IMR-90 (cell line): ENCODE data around the gene NTM. TPM values are rescaled to one million over a fixed set of nuclear protein-coding genes. Genes with fewer than 3 reads are reported as not detected.

ENCODE experiments used
- ATAC-seq: fragments of 200-7000 bp; cut with Tn5 transposase; 2 replicates; pipeline ENCODE4 v1.9.1; 2020; ENCODE audit warnings: low read depth, mild to moderate bottlenecking, moderate library complexity
- BruUV-seq: library from RNA; stranded (reverse); fragments of 400-500 nt; replicated peaks from 2 replicates; lab custom pipeline; 2021; lab: Mats Ljungman, UMichigan
- CTCF ChIA-PET: fragments of 300-600 bp; formaldehyde crosslinking; extraction: SDS; loops from one replicate; lab custom pipeline; 2021; ENCODE audit warnings: antibody characterized with exemption; lab: Yijun Ruan, JAX
- POLR2A ChIA-PET: fragments of 300-600 bp; sonication (Branson Sonifier 250); formaldehyde crosslinking; loops from one replicate; lab custom pipeline; 2022; ENCODE audit warnings: antibody characterized with exemption; ENCODE audit not compliant: unreplicated experiment; lab: Charles Lee
- DNase-seq: peaks from one replicate; pipeline ENCODE4 v3.0.0; 2013
- H2AFZ ChIP-seq: replicated peaks from 2 replicates; pipeline ENCODE3; 2013; ENCODE audit warnings: low read length, mild to moderate bottlenecking; ENCODE audit not compliant: poor library complexity
- H2AK5ac ChIP-seq: 2 replicates; pipeline ENCODE4 v1.6.1; 2013; ENCODE audit warnings: low read depth, low read length, inconsistent platforms
- H2AK9ac ChIP-seq: replicated peaks from 2 replicates; pipeline ENCODE3; 2013; ENCODE audit warnings: mild to moderate bottlenecking, low read depth, low read length, moderate library complexity; ENCODE audit not compliant: poor library complexity
- H2BK120ac ChIP-seq: 2 replicates; pipeline ENCODE4 v1.6.1; 2013; ENCODE audit warnings: low read depth, low read length, inconsistent platforms
- H2BK15ac ChIP-seq: 3 replicates; pipeline ENCODE4 v1.6.1; 2013; ENCODE audit warnings: low read depth, low read length, inconsistent platforms
- H2BK20ac ChIP-seq: 2 replicates; pipeline ENCODE4 v1.6.1; 2013; ENCODE audit warnings: low read depth, mild to moderate bottlenecking, inconsistent platforms, low read length, moderate library complexity
- H2BK5ac ChIP-seq: 2 replicates; pipeline ENCODE4 v1.6.1; 2013; ENCODE audit warnings: mild to moderate bottlenecking, low read depth, low read length, inconsistent platforms; ENCODE audit not compliant: poor library complexity, severe bottlenecking
- H3K14ac ChIP-seq: replicated peaks from 2 replicates; pipeline ENCODE4 v1.6.1; 2013; ENCODE audit warnings: low read depth, low read length, inconsistent platforms
- H3K18ac ChIP-seq: 2 replicates; pipeline ENCODE4 v1.6.1; 2013; ENCODE audit warnings: low read depth, low read length, control low read depth
- H3K23ac ChIP-seq: 2 replicates; pipeline ENCODE4 v1.6.1; 2013; ENCODE audit warnings: low read depth, low read length, inconsistent platforms
- H3K27ac ChIP-seq: 2 replicates; pipeline ENCODE4 v1.5.1; 2013; ENCODE audit warnings: mild to moderate bottlenecking, control low read depth, low read length; ENCODE audit not compliant: insufficient read depth
- H3K27me3 ChIP-seq: 2 replicates; pipeline ENCODE4 v1.6.1; 2013; ENCODE audit warnings: low read length; ENCODE audit not compliant: control insufficient read depth, insufficient read depth
- H3K36me3 ChIP-seq: 2 replicates; pipeline ENCODE4 v1.6.1; 2013; ENCODE audit warnings: low read length, mixed read lengths; ENCODE audit not compliant: control insufficient read depth, insufficient read depth
- H3K4ac ChIP-seq: 2 replicates; pipeline ENCODE4 v1.6.1; 2013; ENCODE audit warnings: low read depth, low read length, inconsistent platforms
- H3K4me1 ChIP-seq: 2 replicates; pipeline ENCODE4 v1.6.1; 2013; ENCODE audit warnings: low read length, mixed read lengths; ENCODE audit not compliant: control insufficient read depth, insufficient read depth
- H3K4me2 ChIP-seq: 2 replicates; pipeline ENCODE4 v1.6.1; 2013; ENCODE audit warnings: low read depth, mild to moderate bottlenecking, control low read depth, low read length, moderate library complexity
- H3K4me3 ChIP-seq: 2 replicates; pipeline ENCODE4 v1.5.1; 2013; ENCODE audit warnings: low read depth, mild to moderate bottlenecking, control low read depth, low read length, moderate library complexity; ENCODE audit not compliant: insufficient read depth
- H3K56ac ChIP-seq: 2 replicates; pipeline ENCODE4 v1.6.1; 2013; ENCODE audit warnings: low read length, inconsistent platforms; ENCODE audit not compliant: insufficient read depth; ENCODE audit errors: extremely low read depth
- H3K79me1 ChIP-seq, 2 experiments: 2 replicates each; pipeline ENCODE4 v1.6.1; 2013; ENCODE audit warnings: low read length in 2 of 2, inconsistent platforms in 1 of 2, low read depth in 1 of 2
- H3K9ac ChIP-seq: 2 replicates; pipeline ENCODE4 v1.6.1; 2013; ENCODE audit warnings: low read depth, low read length, control low read depth
- H3K9me1 ChIP-seq: 2 replicates; pipeline ENCODE4 v1.6.1; 2013; ENCODE audit warnings: low read length, inconsistent platforms; ENCODE audit not compliant: insufficient read depth
- H3K9me3 ChIP-seq: 2 replicates; pipeline ENCODE4 v1.6.1; 2013; ENCODE audit warnings: low read length; ENCODE audit not compliant: control insufficient read depth, insufficient read depth
- H4K20me1 ChIP-seq: 2 replicates; pipeline ENCODE4 v1.6.1; 2013; ENCODE audit warnings: low read length, inconsistent platforms; ENCODE audit not compliant: insufficient read depth
- H4K5ac ChIP-seq: 2 replicates; pipeline ENCODE4 v1.6.1; 2013; ENCODE audit warnings: mild to moderate bottlenecking, low read depth, low read length, control low read depth
- H4K8ac ChIP-seq, 2 experiments: 2 replicates each; pipeline ENCODE4 v1.6.1; 2013; ENCODE audit warnings: low read depth in 2 of 2, low read length in 2 of 2, control low read depth in 1 of 2, inconsistent platforms in 1 of 2
- H4K91ac ChIP-seq: 2 replicates; pipeline ENCODE4 v1.6.1; 2013; ENCODE audit warnings: low read depth, low read length, inconsistent platforms; ENCODE audit not compliant: insufficient read depth
- FOS ChIP-seq: fragments of 150-350 bp; IDR thresholded peaks from 2 replicates; pipeline ENCODE4 v1.6.1; 2016; ENCODE audit warnings: low read depth, low read length
- WGBS, 2 experiments: methylation state at CpG; one replicate each; pipeline versions ENCODE4 v1.1.5 to v1.1.7; 2013; ENCODE audit warnings: missing lambda C conversion rate in 2 of 2; ENCODE audit not compliant: insufficient read length in 1 of 2; ENCODE audit errors: extremely low coverage in 2 of 2; 5-methylcytosine and 5-hydroxymethylcytosine counted together
- dilution Hi-C: fragments of 300-500 bp; cut with HindIII; formaldehyde crosslinking; loops from one replicate; pipeline ENCODE4 v1.14.3; 2018; ENCODE audit warnings: low sequenced_read_pairs; ENCODE audit not compliant: unreplicated experiment
- in situ Hi-C: fragments of 300-500 bp; cut with MboI; formaldehyde crosslinking; loops from 3 replicates; pipeline ENCODE4 v1.14.3; 2019; ENCODE audit warnings: low sequenced_read_pairs, inconsistent platforms, mixed read lengths
- intact Hi-C: fragments of 100-400 bp; cut with micrococcal nuclease; formaldehyde crosslinking; loops from 2 replicates; pipeline ENCODE4 v1.10.0; 2022
- polyA plus RNA-seq, 3 experiments: library from polyadenylated mRNA; depleted of rRNA; stranded (reverse); fragments of >200 nt; gene quantifications; 2 replicates each; pipeline ENCODE4 v1.2.3, GENCODE V29; 2012; ENCODE audit warnings: low replicate concordance in 1 of 3
- total RNA-seq: library from RNA; depleted of rRNA; stranded (reverse); fragments of >200 nt; gene quantifications from 2 replicates; pipeline ENCODE4 v1.2.3, GENCODE V29; 2012
- TF ChIP-seq, protein P1 (sequence below): conservative IDR thresholded peaks from 2 replicates; pipeline ENCODE4 v1.5.1; 2012; ENCODE audit warnings: mild to moderate bottlenecking, low read depth, low read length, improper control_type of control experiment

The NTM gene
- total and polyA plus RNA-seq, 2 of the 4 experiments (the other 2 are of a cell fraction), result 19.5 to 25.5 TPM

DNA sequence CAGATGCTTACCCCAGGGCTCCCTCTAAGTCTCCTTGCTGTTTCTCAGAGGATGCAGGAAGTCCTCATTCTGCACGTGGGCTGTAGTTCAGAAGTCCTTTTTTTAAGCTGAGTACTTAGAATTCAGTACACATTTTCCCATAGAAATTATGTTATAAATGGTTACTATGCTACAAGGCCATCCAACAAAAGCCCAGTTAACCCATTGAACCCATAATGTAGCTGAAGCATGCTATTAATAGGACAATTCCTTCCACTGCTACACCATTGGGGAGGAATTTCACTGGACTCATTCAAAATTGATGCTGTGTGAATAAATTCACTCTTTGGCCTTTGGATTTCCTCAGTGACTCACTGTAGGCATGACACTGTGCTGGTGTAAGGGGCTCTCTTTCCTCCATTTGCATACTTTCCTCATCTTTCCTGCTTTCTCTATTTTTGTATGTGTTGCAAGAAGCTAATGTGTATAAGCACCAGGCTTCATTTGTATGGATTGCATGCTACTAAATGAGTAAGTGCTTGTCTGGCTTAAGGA, 148.0 kb downstream of the NTM start:
- Histone ChIP-seq H3K9me1 (no peaks in the 10 kb centered on the region), H2BK120ac (no peak overlapping the region), H3K27me3 (no peaks in the 10 kb centered on the region), H3K56ac (no peak overlapping the region), H4K8ac (no peak overlapping the region), H2BK15ac (no peak overlapping the region), H2BK5ac (no peak overlapping the region), H4K91ac (no peak overlapping the region), H3K9me3 (no peaks in the 10 kb centered on the region), H3K27ac (no peak overlapping the region), H3K36me3 (no peaks in the 10 kb centered on the region), H3K9ac (no peak overlapping the region), H2AK5ac (no peak overlapping the region), H3K4ac (no peak overlapping the region), H4K20me1 (no peaks in the 10 kb centered on the region), H3K79me1 (no peaks in the 10 kb centered on the region), H3K23ac (no peak overlapping the region), H3K4me3 (no peak overlapping the region), H3K4me1 (no peaks in the 10 kb centered on the region), H4K5ac (no peak overlapping the region), H2AFZ (no peak overlapping the region), H3K14ac (no peak overlapping the region), H2BK20ac (no peak overlapping the region), H3K4me2 (no peak overlapping the region), H2AK9ac (no peak overlapping the region), H3K18ac (no peak overlapping the region)
- intact Hi-C loops (no loop called here), dilution Hi-C loops (no loop called here), in situ Hi-C loops (loop anchor here (25.0 kb wide), 1 partner anchor 456 kb away; no protein-coding TSS in a partner anchor)
- WGBS, 2 experiments, result no CpG with 5 or more reads among the region's 1 CpG
- ChIA-PET CTCF (no interaction called here), POLR2A (no interaction called here)
- no peak for TF ChIP-seq FOS
- TF ChIP-seq, protein P1, sequence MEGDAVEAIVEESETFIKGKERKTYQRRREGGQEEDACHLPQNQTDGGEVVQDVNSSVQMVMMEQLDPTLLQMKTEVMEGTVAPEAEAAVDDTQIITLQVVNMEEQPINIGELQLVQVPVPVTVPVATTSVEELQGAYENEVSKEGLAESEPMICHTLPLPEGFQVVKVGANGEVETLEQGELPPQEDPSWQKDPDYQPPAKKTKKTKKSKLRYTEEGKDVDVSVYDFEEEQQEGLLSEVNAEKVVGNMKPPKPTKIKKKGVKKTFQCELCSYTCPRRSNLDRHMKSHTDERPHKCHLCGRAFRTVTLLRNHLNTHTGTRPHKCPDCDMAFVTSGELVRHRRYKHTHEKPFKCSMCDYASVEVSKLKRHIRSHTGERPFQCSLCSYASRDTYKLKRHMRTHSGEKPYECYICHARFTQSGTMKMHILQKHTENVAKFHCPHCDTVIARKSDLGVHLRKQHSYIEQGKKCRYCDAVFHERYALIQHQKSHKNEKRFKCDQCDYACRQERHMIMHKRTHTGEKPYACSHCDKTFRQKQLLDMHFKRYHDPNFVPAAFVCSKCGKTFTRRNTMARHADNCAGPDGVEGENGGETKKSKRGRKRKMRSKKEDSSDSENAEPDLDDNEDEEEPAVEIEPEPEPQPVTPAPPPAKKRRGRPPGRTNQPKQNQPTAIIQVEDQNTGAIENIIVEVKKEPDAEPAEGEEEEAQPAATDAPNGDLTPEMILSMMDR, result no peak
- no TSS peak for BruUV-seq
- DNase-seq (no peak), ATAC-seq (no peak)
